ENCODE measurements around the gene SOX15. TPM values are rescaled to one million over a fixed set of nuclear protein-coding genes. Genes with fewer than 3 reads are reported as not detected.

Gene SOX15
- total and polyA plus RNA-seq, 2 of the 13 experiments (the other 11 are each of a cell fraction or from before 2014, with no cell fraction given), result 0.07 to 0.18 TPM

DNA sequence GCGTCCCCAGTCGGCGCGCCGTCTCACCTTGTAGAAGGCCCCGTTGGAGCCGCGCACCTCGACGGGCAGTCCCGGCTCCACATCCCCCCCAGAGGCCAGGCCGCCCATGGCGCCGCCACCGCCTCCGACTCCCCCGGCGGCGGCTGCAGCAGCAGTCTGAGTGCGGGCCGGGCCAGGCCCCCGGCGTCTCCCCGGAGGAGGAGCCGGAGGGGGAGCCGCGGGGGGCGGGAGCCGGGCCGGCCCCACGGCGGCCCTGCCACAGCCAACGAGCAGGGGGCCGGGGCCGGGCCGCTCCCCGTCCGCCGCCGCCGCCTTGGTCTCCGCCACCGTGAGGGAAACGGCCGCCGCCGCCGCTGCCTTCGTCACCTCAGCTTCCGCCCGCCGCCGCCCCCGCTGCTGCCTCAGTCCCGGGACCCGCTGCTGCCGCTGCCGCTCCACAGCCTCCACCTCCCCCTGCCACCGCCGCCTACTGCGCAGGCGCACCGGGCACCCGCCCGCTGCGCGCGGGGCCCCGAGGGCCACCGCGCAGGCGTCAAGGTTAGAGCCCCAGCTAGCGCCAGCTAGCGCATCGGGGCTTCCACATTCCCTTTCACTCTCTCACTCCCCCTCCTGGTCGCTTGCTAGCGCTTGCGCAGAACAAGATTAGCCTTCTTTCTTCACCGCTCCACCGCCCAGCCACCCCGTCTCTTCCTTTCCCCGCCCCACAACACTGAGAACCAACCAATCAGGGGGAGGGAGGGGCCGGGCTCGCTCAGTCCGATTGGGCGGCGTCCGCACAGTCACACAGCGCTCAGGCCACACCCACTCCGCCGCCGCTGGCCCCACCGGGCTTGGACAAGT, 24.8 kb upstream of the SOX15 start, which contains the start of gene FXR2 (continued):
- no peak for TF ChIP-seq WIZ (CRISPR knock-in tag; IDR thresholded peaks at IDR 0.05)
- 0 out of 2 replicates have a peak, but pooled peaks have one; percentile 12 for TF ChIP-seq SP5 (CRISPR knock-in tag; IDR thresholded peaks at IDR 0.05; ENCODE audit: borderline replicate concordance, low read depth)
- peak; percentile 32; the same call in 1 of the 2 replicates for TF ChIP-seq SIN3A (IDR thresholded peaks at IDR 0.05; ENCODE audit: borderline replicate concordance, low read depth, low read length)
- TF ChIP-seq, protein P1, sequence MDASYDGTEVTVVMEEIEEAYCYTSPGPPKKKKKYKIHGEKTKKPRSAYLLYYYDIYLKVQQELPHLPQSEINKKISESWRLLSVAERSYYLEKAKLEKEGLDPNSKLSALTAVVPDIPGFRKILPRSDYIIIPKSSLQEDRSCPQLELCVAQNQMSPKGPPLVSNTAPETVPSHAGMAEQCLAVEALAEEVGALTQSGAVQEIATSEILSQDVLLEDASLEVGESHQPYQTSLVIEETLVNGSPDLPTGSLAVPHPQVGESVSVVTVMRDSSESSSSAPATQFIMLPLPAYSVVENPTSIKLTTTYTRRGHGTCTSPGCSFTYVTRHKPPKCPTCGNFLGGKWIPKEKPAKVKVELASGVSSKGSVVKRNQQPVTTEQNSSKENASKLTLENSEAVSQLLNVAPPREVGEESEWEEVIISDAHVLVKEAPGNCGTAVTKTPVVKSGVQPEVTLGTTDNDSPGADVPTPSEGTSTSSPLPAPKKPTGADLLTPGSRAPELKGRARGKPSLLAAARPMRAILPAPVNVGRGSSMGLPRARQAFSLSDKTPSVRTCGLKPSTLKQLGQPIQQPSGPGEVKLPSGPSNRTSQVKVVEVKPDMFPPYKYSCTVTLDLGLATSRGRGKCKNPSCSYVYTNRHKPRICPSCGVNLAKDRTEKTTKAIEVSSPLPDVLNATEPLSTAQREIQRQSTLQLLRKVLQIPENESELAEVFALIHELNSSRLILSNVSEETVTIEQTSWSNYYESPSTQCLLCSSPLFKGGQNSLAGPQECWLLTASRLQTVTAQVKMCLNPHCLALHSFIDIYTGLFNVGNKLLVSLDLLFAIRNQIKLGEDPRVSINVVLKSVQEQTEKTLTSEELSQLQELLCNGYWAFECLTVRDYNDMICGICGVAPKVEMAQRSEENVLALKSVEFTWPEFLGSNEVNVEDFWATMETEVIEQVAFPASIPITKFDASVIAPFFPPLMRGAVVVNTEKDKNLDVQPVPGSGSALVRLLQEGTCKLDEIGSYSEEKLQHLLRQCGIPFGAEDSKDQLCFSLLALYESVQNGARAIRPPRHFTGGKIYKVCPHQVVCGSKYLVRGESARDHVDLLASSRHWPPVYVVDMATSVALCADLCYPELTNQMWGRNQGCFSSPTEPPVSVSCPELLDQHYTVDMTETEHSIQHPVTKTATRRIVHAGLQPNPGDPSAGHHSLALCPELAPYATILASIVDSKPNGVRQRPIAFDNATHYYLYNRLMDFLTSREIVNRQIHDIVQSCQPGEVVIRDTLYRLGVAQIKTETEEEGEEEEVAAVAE (CRISPR knock-in tag; IDR thresholded peaks at IDR 0.05; ENCODE audit: borderline replicate concordance), result no peak
- TF ChIP-seq RARG (CRISPR knock-in tag; IDR thresholded peaks at IDR 0.05; ENCODE audit: low read depth), result no peak
- TF ChIP-seq, protein P2, sequence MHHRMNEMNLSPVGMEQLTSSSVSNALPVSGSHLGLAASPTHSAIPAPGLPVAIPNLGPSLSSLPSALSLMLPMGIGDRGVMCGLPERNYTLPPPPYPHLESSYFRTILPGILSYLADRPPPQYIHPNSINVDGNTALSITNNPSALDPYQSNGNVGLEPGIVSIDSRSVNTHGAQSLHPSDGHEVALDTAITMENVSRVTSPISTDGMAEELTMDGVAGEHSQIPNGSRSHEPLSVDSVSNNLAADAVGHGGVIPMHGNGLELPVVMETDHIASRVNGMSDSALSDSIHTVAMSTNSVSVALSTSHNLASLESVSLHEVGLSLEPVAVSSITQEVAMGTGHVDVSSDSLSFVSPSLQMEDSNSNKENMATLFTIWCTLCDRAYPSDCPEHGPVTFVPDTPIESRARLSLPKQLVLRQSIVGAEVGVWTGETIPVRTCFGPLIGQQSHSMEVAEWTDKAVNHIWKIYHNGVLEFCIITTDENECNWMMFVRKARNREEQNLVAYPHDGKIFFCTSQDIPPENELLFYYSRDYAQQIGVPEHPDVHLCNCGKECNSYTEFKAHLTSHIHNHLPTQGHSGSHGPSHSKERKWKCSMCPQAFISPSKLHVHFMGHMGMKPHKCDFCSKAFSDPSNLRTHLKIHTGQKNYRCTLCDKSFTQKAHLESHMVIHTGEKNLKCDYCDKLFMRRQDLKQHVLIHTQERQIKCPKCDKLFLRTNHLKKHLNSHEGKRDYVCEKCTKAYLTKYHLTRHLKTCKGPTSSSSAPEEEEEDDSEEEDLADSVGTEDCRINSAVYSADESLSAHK (CRISPR knock-in tag; IDR thresholded peaks at IDR 0.05; ENCODE audit: borderline replicate concordance), result no peak
- TF ChIP-seq, protein P3, sequence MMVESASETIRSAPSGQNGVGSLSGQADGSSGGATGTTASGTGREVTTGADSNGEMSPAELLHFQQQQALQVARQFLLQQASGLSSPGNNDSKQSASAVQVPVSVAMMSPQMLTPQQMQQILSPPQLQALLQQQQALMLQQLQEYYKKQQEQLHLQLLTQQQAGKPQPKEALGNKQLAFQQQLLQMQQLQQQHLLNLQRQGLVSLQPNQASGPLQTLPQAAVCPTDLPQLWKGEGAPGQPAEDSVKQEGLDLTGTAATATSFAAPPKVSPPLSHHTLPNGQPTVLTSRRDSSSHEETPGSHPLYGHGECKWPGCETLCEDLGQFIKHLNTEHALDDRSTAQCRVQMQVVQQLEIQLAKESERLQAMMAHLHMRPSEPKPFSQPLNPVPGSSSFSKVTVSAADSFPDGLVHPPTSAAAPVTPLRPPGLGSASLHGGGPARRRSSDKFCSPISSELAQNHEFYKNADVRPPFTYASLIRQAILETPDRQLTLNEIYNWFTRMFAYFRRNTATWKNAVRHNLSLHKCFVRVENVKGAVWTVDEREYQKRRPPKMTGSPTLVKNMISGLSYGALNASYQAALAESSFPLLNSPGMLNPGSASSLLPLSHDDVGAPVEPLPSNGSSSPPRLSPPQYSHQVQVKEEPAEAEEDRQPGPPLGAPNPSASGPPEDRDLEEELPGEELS (CRISPR knock-in tag; IDR thresholded peaks at IDR 0.05), result no peak
- TF ChIP-seq, protein P4, sequence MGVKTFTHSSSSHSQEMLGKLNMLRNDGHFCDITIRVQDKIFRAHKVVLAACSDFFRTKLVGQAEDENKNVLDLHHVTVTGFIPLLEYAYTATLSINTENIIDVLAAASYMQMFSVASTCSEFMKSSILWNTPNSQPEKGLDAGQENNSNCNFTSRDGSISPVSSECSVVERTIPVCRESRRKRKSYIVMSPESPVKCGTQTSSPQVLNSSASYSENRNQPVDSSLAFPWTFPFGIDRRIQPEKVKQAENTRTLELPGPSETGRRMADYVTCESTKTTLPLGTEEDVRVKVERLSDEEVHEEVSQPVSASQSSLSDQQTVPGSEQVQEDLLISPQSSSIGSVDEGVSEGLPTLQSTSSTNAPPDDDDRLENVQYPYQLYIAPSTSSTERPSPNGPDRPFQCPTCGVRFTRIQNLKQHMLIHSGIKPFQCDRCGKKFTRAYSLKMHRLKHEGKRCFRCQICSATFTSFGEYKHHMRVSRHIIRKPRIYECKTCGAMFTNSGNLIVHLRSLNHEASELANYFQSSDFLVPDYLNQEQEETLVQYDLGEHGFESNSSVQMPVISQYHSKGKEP (CRISPR knock-in tag; IDR thresholded peaks at IDR 0.05), result no peak
- TF ChIP-seq ZNF235 (CRISPR knock-in tag; IDR thresholded peaks at IDR 0.05; ENCODE audit: borderline replicate concordance), result 0 out of 2 replicates have a peak, but pooled peaks have one; percentile 41
- TF ChIP-seq, protein P5, sequence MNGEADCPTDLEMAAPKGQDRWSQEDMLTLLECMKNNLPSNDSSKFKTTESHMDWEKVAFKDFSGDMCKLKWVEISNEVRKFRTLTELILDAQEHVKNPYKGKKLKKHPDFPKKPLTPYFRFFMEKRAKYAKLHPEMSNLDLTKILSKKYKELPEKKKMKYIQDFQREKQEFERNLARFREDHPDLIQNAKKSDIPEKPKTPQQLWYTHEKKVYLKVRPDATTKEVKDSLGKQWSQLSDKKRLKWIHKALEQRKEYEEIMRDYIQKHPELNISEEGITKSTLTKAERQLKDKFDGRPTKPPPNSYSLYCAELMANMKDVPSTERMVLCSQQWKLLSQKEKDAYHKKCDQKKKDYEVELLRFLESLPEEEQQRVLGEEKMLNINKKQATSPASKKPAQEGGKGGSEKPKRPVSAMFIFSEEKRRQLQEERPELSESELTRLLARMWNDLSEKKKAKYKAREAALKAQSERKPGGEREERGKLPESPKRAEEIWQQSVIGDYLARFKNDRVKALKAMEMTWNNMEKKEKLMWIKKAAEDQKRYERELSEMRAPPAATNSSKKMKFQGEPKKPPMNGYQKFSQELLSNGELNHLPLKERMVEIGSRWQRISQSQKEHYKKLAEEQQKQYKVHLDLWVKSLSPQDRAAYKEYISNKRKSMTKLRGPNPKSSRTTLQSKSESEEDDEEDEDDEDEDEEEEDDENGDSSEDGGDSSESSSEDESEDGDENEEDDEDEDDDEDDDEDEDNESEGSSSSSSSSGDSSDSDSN (CRISPR knock-in tag; IDR thresholded peaks at IDR 0.05), result peak; percentile 77
- TF ChIP-seq NFKB2 (CRISPR knock-in tag; IDR thresholded peaks at IDR 0.05; ENCODE audit: borderline replicate concordance), result peak; percentile 24; the same call in 1 of the 2 replicates
- TF ChIP-seq ATF7-NPFF (CRISPR knock-in tag; IDR thresholded peaks at IDR 0.05; ENCODE audit: low read depth), result 0 out of 2 replicates have a peak, but pooled peaks have one; percentile 40
- TF ChIP-seq, protein P6, sequence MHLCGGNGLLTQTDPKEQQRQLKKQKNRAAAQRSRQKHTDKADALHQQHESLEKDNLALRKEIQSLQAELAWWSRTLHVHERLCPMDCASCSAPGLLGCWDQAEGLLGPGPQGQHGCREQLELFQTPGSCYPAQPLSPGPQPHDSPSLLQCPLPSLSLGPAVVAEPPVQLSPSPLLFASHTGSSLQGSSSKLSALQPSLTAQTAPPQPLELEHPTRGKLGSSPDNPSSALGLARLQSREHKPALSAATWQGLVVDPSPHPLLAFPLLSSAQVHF (CRISPR knock-in tag; IDR thresholded peaks at IDR 0.05), result no peak

All from HepG2 (cell line).